A549 (cell line): ENCODE data around the gene ANO2. TPM values are rescaled to one million over a fixed set of nuclear protein-coding genes. Genes with fewer than 3 reads are reported as not detected.

ENCODE experiments used
- ATAC-seq, 2 experiments: fragments of 200-7000 bp in 1 of 2; fragments of >200 bp in 1 of 2; cut with Nextera tagmentation in 1 of 2; cut with Tn5 transposase in 1 of 2; 3 replicates each; pipeline versions ENCODE4 v1.8.0 to v1.9.1; 2018 to 2020; ENCODE audit warnings: mild to moderate bottlenecking in 1 of 2, moderate library complexity in 1 of 2
- CTCF ChIA-PET: fragments of 300-600 bp; sonication (Branson Sonifier 250); formaldehyde crosslinking; extraction: SDS; loops from one replicate; lab custom pipeline; 2021; ENCODE audit warnings: antibody characterized with exemption, inconsistent platforms; lab: Yijun Ruan, JAX
- POLR2A ChIA-PET: fragments of 350-600 bp; formaldehyde crosslinking; extraction: SDS; loops from one replicate; lab custom pipeline; 2021; ENCODE audit warnings: antibody characterized with exemption, inconsistent platforms; lab: Yijun Ruan, JAX
- DNase-seq, 2 experiments: peaks; one replicate each; pipeline versions ENCODE4 v3.0.0 to v3.0.0-alpha.2; 2011 to 2016; ENCODE audit warnings: low read depth in 1 of 2, low spot score in 1 of 2
- FAIRE-seq: peaks from 2 replicates; lab custom pipeline; 2011; peaks lifted over from hg19 to GRCh38; lab: Jason Lieb, UNC
- H3K27ac ChIP-seq, 2 experiments: fragments of >200 bp; sonication (Bioruptor Twin); formaldehyde crosslinking; 3 replicates each; pipeline ENCODE4 v1.5.1; 2016 to 2017
- H3K4me1 ChIP-seq: fragments of >200 bp; sonication (Bioruptor Twin); formaldehyde crosslinking; 3 replicates; pipeline ENCODE4 v1.6.1; 2016
- H3K4me2 ChIP-seq: fragments of >200 bp; sonication (Bioruptor Twin); formaldehyde crosslinking; 3 replicates; pipeline ENCODE4 v1.6.1; 2016
- H3K4me3 ChIP-seq: fragments of >200 bp; sonication (Bioruptor Twin); formaldehyde crosslinking; 3 replicates; pipeline ENCODE4 v1.5.1; 2016
- H3K9me3 ChIP-seq: fragments of >200 bp; sonication (Bioruptor Twin); formaldehyde crosslinking; 3 replicates; pipeline ENCODE4 v1.6.1; 2016
- CEBPB ChIP-seq, 2 experiments: fragments of >200 bp in 1 of 2; sonication (Bioruptor Twin) in 1 of 2; formaldehyde crosslinking in 1 of 2; IDR thresholded peaks; 2 replicates each; pipeline ENCODE4 v1.6.1; 2012 to 2016
- CTCF ChIP-seq: fragments of >200 bp; sonication (Bioruptor Twin); formaldehyde crosslinking; IDR thresholded peaks from 3 replicates; pipeline ENCODE4 v1.5.1; 2016
- EHF ChIP-seq: fragments of 250-450 bp; sonication (Bioruptor Pico); IDR thresholded peaks from 2 replicates; pipeline ENCODE4 v1.5.0; 2020; ENCODE audit warnings: mild to moderate bottlenecking
- EHMT2 ChIP-seq: fragments of 200-600 bp; sonication (generic); IDR thresholded peaks from 2 replicates; pipeline ENCODE4 v1.6.1; 2016; ENCODE audit warnings: antibody characterized with exemption, low read depth, mild to moderate bottlenecking, moderate library complexity
- FOSL2 ChIP-seq, 2 experiments: fragments of 450-650 bp in 1 of 2; fragments of >200 bp in 1 of 2; sonication (Bioruptor Twin) in 1 of 2; formaldehyde crosslinking; IDR thresholded peaks; 2 replicates each; pipeline versions ENCODE4 v1.5.0 to v1.6.1; 2016 to 2020; ENCODE audit warnings: mild to moderate bottlenecking in 1 of 2, moderate library complexity in 1 of 2
- FOXS1 ChIP-seq: fragments of 250-450 bp; sonication (Bioruptor Pico); IDR thresholded peaks from 2 replicates; pipeline ENCODE4 v1.5.0; 2020; ENCODE audit warnings: mild to moderate bottlenecking, moderate library complexity
- HDAC2 ChIP-seq: fragments of 200-600 bp; sonication (generic); IDR thresholded peaks from 2 replicates; pipeline ENCODE4 v1.6.1; 2016
- HEYL ChIP-seq: fragments of 250-450 bp; sonication (Bioruptor Pico); IDR thresholded peaks from 2 replicates; pipeline ENCODE4 v1.8.0; 2021; ENCODE audit warnings: mild to moderate bottlenecking, moderate library complexity
- HMGXB4 ChIP-seq: fragments of 250-450 bp; sonication (Bioruptor Pico); IDR thresholded peaks from 2 replicates; pipeline ENCODE4 v1.5.0; 2021; ENCODE audit warnings: mild to moderate bottlenecking, moderate library complexity, borderline replicate concordance
- HOXB5 ChIP-seq: fragments of 250-450 bp; sonication (Bioruptor Pico); IDR thresholded peaks from 2 replicates; pipeline ENCODE4 v1.5.0; 2020; ENCODE audit warnings: mild to moderate bottlenecking, moderate library complexity
- KDM1A ChIP-seq: fragments of 200-600 bp; sonication (generic); IDR thresholded peaks from 2 replicates; pipeline ENCODE4 v1.6.1; 2016; ENCODE audit warnings: low read depth, mild to moderate bottlenecking
- MAX ChIP-seq: IDR thresholded peaks from 2 replicates; pipeline ENCODE4 v1.6.1; 2012
- MAZ ChIP-seq: fragments of 150-350 bp; IDR thresholded peaks from 2 replicates; pipeline ENCODE4 v1.6.1; 2014; ENCODE audit warnings: antibody characterized with exemption, low read depth, low read length, borderline replicate concordance
- PBX3 ChIP-seq: IDR thresholded peaks from 2 replicates; pipeline ENCODE4 v1.6.1; 2012
- POLR2A ChIP-seq: IDR thresholded peaks from 2 replicates; pipeline ENCODE4 v1.6.1; 2012; ENCODE audit warnings: mild to moderate bottlenecking, low read length
- POLR2AphosphoS2 ChIP-seq: conservative IDR thresholded peaks from 2 replicates; pipeline ENCODE4 v1.6.1; 2012; ENCODE audit warnings: low read length, improper control_type of control experiment, inconsistent platforms
- RAD21 ChIP-seq, 2 experiments: fragments of >200 bp in 1 of 2; sonication (Bioruptor Twin) in 1 of 2; formaldehyde crosslinking in 1 of 2; IDR thresholded peaks in 1 of 2; conservative IDR thresholded peaks in 1 of 2; 2 replicates in 1 of 2; 3 replicates in 1 of 2; pipeline ENCODE4 v1.6.1; 2012 to 2018; ENCODE audit warnings: inconsistent platforms in 1 of 2
- REST ChIP-seq: fragments of 200-600 bp; sonication (generic); IDR thresholded peaks from 2 replicates; pipeline ENCODE4 v1.6.1; 2016; ENCODE audit warnings: antibody characterized with exemption, mild to moderate bottlenecking, moderate library complexity
- SMC3 ChIP-seq: fragments of >200 bp; sonication (Bioruptor Twin); formaldehyde crosslinking; IDR thresholded peaks from 3 replicates; pipeline ENCODE4 v1.6.1; 2018; ENCODE audit warnings: inconsistent platforms
- SREBF2 ChIP-seq: fragments of 450-650 bp; IDR thresholded peaks from 2 replicates; pipeline ENCODE4 v1.6.1; 2014; ENCODE audit warnings: mild to moderate bottlenecking, moderate library complexity
- TFCP2L1 ChIP-seq: fragments of 250-450 bp; sonication (Bioruptor Pico); IDR thresholded peaks from 2 replicates; pipeline ENCODE4 v1.5.0; 2021; ENCODE audit warnings: mild to moderate bottlenecking
- ZSCAN20 ChIP-seq: fragments of 250-450 bp; sonication (Bioruptor Pico); IDR thresholded peaks from 2 replicates; pipeline ENCODE4 v1.8.0; 2022; ENCODE audit warnings: mild to moderate bottlenecking, moderate library complexity
- WGBS: methylation state at CpG from one replicate; pipeline ENCODE4 v1.1.6; 2017; ENCODE audit errors: missing lambda C conversion rate; 5-methylcytosine and 5-hydroxymethylcytosine counted together
- polyA plus RNA-seq, 4 experiments: library from polyadenylated mRNA; depleted of rRNA in 3 of 4; stranded (reverse); fragments of >200 nt; fragmentation: RNase III in 1 of 4; extraction: RNeasy Plus Mini Kit Qiagen cat#74134 plus additional on column Dnase treatment in 1 of 4; gene quantifications; 2 replicates in 3 of 4; 3 replicates in 1 of 4; pipeline ENCODE4 v1.2.3, GENCODE V29; 2011 to 2017

ANO2 gene
- polyA plus RNA-seq, 2 of the 4 experiments (the other 2 are of a cell fraction), result not detected

- Histone ChIP-seq H3K27ac (no peak overlapping the region), H3K9me3 (no peaks in the 10 kb centered on the region), H3K4me2 (no peak overlapping the region), H3K4me3 (no peak overlapping the region), H3K4me1 (no peaks in the 10 kb centered on the region)
- no peak for ATAC-seq
- DNase-seq, result no peak
- 17% methylated on average over 5 of the region's 5 CpGs for WGBS
- POLR2A ChIA-PET, result no interaction called here
- CTCF ChIA-PET, result no interaction called here
- TF ChIP-seq EHF (CRISPR knock-in tag), result no peak
- no peak for TF ChIP-seq HOXB5 (CRISPR knock-in tag)
- no peak for TF ChIP-seq HDAC2
- no peak for TF ChIP-seq REST
- TF ChIP-seq SREBF2, result no peak
- no peak for TF ChIP-seq TFCP2L1
- TF ChIP-seq CTCF, result no peak
- TF ChIP-seq HMGXB4, result no peak
- TF ChIP-seq PBX3, result no peak
- TF ChIP-seq EHMT2, result no peak
- no peak for TF ChIP-seq FOXS1
- TF ChIP-seq POLR2A, result no peak
- no peak for TF ChIP-seq KDM1A
- TF ChIP-seq FOSL2 (IDR thresholded peaks at IDR 0.05), result no peak
- TF ChIP-seq FOSL2 (CRISPR knock-in tag; IDR thresholded peaks at IDR 0.05), result no peak
- no peak for TF ChIP-seq SMC3
- no peak for TF ChIP-seq CEBPB (IDR thresholded peaks at IDR 0.05)
- no peak for TF ChIP-seq MAZ
- TF ChIP-seq HEYL, result no peak
- no peak for TF ChIP-seq POLR2AphosphoS2
- no peak for FAIRE-seq
Observed at GRCh38 chr12:5779401-5779800, 165.7 kb downstream of the ANO2 start.

- CTCF ChIA-PET, result no interaction called here
- POLR2A ChIA-PET, result no interaction called here
- no peak for TF ChIP-seq MAX
- TF ChIP-seq EHF (CRISPR knock-in tag), result no peak
- TF ChIP-seq ZSCAN20 (CRISPR knock-in tag), result no peak
- TF ChIP-seq RAD21 (conservative IDR thresholded peaks at IDR 0.05 in 1 of 2, IDR thresholded peaks at IDR 0.05 in 1 of 2), result no peak
- no peak for TF ChIP-seq CTCF
- ATAC-seq, result no peak
- H3K4me2 ChIP-seq, result no peak overlapping the region
- no peaks in the 10 kb centered on the region for H3K4me1 ChIP-seq
- no peak for DNase-seq
- H3K4me3 ChIP-seq, result no peak overlapping the region
- FAIRE-seq, result no peak
- H3K27ac ChIP-seq, result no peak overlapping the region
- H3K9me3 ChIP-seq, result no peaks in the 10 kb centered on the region
Observed at GRCh38 chr12:5778821-5779220, 166.2 kb downstream of the ANO2 start.
